Right renal pelvis (tissue), 4 donors: ENCODE results near the gene ZFX. TPM values are rescaled to one million over a fixed set of nuclear protein-coding genes. Genes with fewer than 3 reads are reported as not detected.

ENCODE experiments used
- polyA plus RNA-seq, 4 donors: library from polyadenylated mRNA; unstranded; fragments of 120-200 nt; gene quantifications; one replicate each; pipeline ENCODE4 v1.2.1, GENCODE V29; 2013; ENCODE audit not compliant: insufficient read length in 4 of 4

Gene ZFX
- polyA plus RNA-seq, 4 donors, result 24.6 to 32.6 (median 27.6) TPM

Other genes starting within 250 kb of the ZFX start
- gene APOO, start 241.8 kb upstream of the ZFX start, polyA plus RNA-seq, result 10 to 100 TPM; 35.3 to 43.1 (median 40.8) TPM
- under 1 TPM; 0.18 to 0.68 (median 0.24) TPM for gene CXorf58, start 241.7 kb upstream of the ZFX start, polyA plus RNA-seq
- 10 to 100 TPM; 14.0 to 18.2 (median 17.6) TPM for gene KLHL15, start 122.5 kb upstream of the ZFX start, polyA plus RNA-seq
- 100 to 1,000 TPM; 165 to 195 (median 179) TPM for gene EIF2S3, start 94.8 kb upstream of the ZFX start, polyA plus RNA-seq
- under 1 TPM in 2 of 4 donors, not detected in 2; 0.05 to 0.07 TPM for gene SUPT20HL2, start 164.3 kb downstream of the ZFX start, polyA plus RNA-seq
- gene SUPT20HL1, start 210.9 kb downstream of the ZFX start, polyA plus RNA-seq, result not detected